ENCODE measurements around the gene CBX3. TPM values are rescaled to one million over a fixed set of nuclear protein-coding genes. Genes with fewer than 3 reads are reported as not detected.

CBX3 gene
- total and polyA plus RNA-seq, 10 of the 15 experiments (the other 5 are each of a cell fraction or from before 2014, with no cell fraction given): 153 to 307 (median 225) TPM

- peak overlapping the region; percentile 13; the same call in 1 of the 2 replicates for H3K9ac ChIP-seq (ENCODE audit: control insufficient read depth, insufficient read depth, low read length)
These were observed 5.5 kb upstream of the CBX3 start for GRCh38 chr7:26195867-26196657.

More at GRCh38 chr7:26195867-26196657, 5.5 kb upstream of the CBX3 start:
- FAIRE-seq (no peak), DNase-seq (ENCODE audit: low read depth, low spot score) (no peak), ATAC-seq (no peak)
- Histone ChIP-seq H3K36me3 (ENCODE audit: control insufficient read depth in 2 of 2, insufficient read depth in 2 of 2, low read length in 1 of 2) (peaks cover 7 to 46% of the 10 kb centered on the region in 2 experiments), H3K27ac (ENCODE audit: control insufficient read depth, insufficient read depth) (no peak overlapping the region), H3K4me2 (ENCODE audit: control insufficient read depth, insufficient read depth) (peak overlapping the region; percentile 70), H3K79me2 (ENCODE audit: control insufficient read depth, insufficient read depth, low read length) (peaks cover 95% of the 10 kb centered on the region), H3K4me3 (peak overlapping the region; percentile 67), H2AFZ (ENCODE audit: control insufficient read depth, low read depth, low read length) (no peak overlapping the region), H4K20me1 (ENCODE audit: control insufficient read depth, insufficient read depth) (peaks cover 8% of the 10 kb centered on the region), H3K9me3 (replicated peaks; ENCODE audit: control insufficient read depth, insufficient read depth, low read length) (no peaks in the 10 kb centered on the region; the same call in 2 of the 3 replicates), H3K27me3 (replicated peaks in 1 of 2; ENCODE audit: control insufficient read depth in 2 of 2, insufficient read depth in 2 of 2, low read length in 1 of 2) (no peaks in the 10 kb centered on the region), H3K4me1 (ENCODE audit: control insufficient read depth, insufficient read depth, low read length) (peaks cover 25% of the 10 kb centered on the region)
- ChIA-PET RAD21 (ENCODE audit: unreplicated experiment) (interaction anchor here (1.2 to 12.7 kb wide), 9 partner anchors 29 to 303 kb away, joined by 6 to 164 read pairs (median 15); partner anchors contain the start of gene NFE2L3), POLR2A (interaction anchor here (0.6 to 12.7 kb wide), 8 partner anchors 13 to 908 kb away, joined by 3 to 206 read pairs (median 6); partner anchors contain the start of gene NFE2L3), CTCF (interaction anchor here (2.6 to 13.1 kb wide), 7 partner anchors 29 to 302 kb away, joined by 9 to 203 read pairs (median 37); partner anchors contain the start of gene NFE2L3), SMC1A (ENCODE audit: uncharacterized antibody, unreplicated experiment) (interaction anchor here (0.8 to 11.0 kb wide), 14 partner anchors 8 to 303 kb away, joined by 3 to 198 read pairs (median 22); partner anchors contain the start of gene NFE2L3)
- WGBS (ENCODE audit: insufficient coverage, insufficient replicate concordance, low lambda C conversion rate, missing lambda C conversion rate): 11% methylated on average over 10 of the region's 10 CpGs
- BruUV-seq (replicated peaks): no TSS peak
- intact Hi-C loops (cut with micrococcal nuclease; ENCODE audit: unreplicated experiment) (no loop called here), in situ Hi-C loops (cut with MboI) (loop anchor here (5.0 to 10.0 kb wide), 3 partner anchors 169 to 304 kb away; no protein-coding TSS in a partner anchor)
- TF ChIP-seq USF2 (IDR thresholded peaks at IDR 0.05; ENCODE audit: borderline replicate concordance, low read depth, low read length) (no peak), POLR2AphosphoS5 (IDR thresholded peaks at IDR 0.05; ENCODE audit: low read length) (peak; percentile 51; the same call in 1 of the 2 replicates), POLR2AphosphoS2 (IDR thresholded peaks at IDR 0.05; ENCODE audit: low read depth, low read length) (0 out of 2 replicates have a peak, but pooled peaks have one; percentile 45), CEBPZ (IDR thresholded peaks at IDR 0.05; ENCODE audit: low read depth, low read length) (no peak), CTCF (IDR thresholded peaks at IDR 0.05 in 2 of 3, conservative IDR thresholded peaks at IDR 0.05 in 1 of 3; ENCODE audit: control insufficient read depth in 2 of 3, extremely low read depth in 1 of 3, insufficient read depth in 1 of 3, low read depth in 3 of 3, low read length in 3 of 3) (no peak), NRF1 (conservative IDR thresholded peaks at IDR 0.05; ENCODE audit: low read depth, low read length) (no peak), SIX5 (IDR thresholded peaks at IDR 0.05; ENCODE audit: low read depth, low read length, severe bottlenecking) (no peak), MXI1 (IDR thresholded peaks at IDR 0.05; ENCODE audit: low read depth, low read length) (peak; percentile 56; the same call in 1 of the 2 replicates), KDM1A (IDR thresholded peaks at IDR 0.05; ENCODE audit: borderline replicate concordance) (no peak)

Data from GM12878 (cell line).